Frontal cortex (tissue), 4 donors: Measurements from ENCODE around the gene MINDY3. TPM values are rescaled to one million over a fixed set of nuclear protein-coding genes. Genes with fewer than 3 reads are reported as not detected.
"Not testable (repeated sequence)": the region's sequence is repeated elsewhere in the genome, so short reads cannot be mapped to it uniquely, and the experiment has no call there.

Source experiments
- DNase-seq, 2 donors: peaks; one replicate each; pipeline ENCODE4 v3.0.0; 2012; ENCODE audit warnings: low spot score in 2 of 2
- FAIRE-seq: peaks from 2 replicates; lab custom pipeline; 2012; peaks lifted over from hg19 to GRCh38; lab: Jason Lieb, UNC
- total RNA-seq: library from RNA; depleted of rRNA; stranded (reverse); fragments of >200 nt; gene quantifications from one replicate; pipeline ENCODE4 v1.2.3, GENCODE V29; 2014
- donor health status: control.
- donor health status: control.
- donor health status: control.

MINDY3 gene
- 136 TPM for total RNA-seq

DNA sequence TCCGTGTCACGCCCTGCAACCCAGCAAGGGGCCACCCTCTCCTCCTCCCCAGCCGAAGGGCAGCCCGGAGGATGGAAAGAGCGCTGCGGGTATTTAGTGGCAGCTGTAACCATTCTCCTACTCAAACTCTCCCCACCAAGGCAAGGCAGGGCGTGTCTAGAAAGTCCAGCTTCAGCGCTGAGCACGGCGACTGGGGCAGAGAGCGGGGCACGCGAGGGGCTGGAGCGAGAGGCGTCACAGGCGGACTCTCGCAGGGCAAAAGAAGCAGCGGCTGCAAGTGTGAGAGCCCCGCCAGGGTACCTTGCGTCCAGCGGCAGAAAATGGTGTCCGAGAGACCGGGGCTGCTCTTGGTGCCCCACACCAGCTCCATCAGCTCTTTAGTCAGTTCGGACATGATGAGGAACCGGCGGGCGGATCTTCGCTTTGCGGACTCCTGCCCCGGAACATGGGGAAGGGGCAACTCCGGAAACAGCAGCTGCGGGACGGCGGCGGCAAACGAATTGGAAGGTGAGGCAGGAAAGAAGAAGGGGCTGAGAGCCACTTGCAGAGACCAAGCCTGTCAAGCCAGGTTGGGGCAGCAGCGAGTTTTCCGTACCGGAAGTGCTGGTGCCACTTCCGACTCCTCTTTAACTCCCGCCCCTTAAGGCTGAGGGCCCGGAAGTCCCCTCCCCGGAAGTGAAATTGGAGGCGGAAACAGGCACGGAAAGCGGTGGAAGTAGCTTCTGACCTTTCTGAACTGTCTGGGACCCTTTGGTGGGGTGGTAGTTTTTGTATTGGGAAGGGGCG lies at the start of gene MINDY3:
Gene MINDY3 (minus strand): TSS at position 602 of the 786 bp plus-strand sequence. CDS start 208 bp downstream, at position 394.
- DNase-seq (peak; percentile 49 to 68), FAIRE-seq (no peak)

DNA sequence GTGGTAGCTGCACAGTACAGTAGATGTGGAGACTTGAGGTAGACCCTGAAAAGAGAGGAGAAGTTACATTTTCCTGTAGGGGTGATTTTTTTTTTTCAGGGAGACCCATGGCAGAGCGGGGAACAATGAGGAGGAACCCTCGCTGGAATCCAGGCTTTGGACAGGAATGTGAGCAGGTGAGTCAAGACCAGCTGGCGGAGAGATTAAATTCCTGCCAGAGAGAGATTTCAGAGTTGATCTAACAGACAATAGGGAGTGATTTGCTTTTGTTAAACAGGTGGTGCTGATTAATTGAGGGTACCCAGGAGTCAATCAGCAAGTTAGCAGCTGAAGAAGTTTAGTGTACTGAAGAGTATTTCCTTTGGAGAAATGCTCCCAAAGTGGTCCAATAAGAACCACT lies 41.6 kb upstream of the MINDY3 start:
- no peak for FAIRE-seq
- DNase-seq, result no peak

DNA sequence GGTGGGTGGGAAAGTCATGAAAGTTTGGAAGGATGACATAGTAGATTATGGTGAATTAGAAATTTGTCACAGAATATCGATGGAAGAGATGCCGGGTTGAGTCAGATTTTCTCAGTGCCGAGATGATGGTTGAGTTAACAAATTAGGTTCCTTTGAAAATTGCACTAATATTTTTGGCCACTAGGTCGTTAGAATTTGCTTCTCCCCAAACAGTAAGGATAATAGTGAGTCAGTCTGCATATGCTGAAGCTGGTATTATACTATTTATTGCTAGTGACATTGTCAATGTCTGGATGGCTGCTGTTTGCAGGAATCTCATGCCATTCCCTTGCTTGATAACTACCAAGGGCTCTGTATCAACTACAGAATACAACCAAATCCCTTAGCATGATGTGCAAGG lies 37.7 kb upstream of the MINDY3 start:
- no peak for FAIRE-seq

DNA sequence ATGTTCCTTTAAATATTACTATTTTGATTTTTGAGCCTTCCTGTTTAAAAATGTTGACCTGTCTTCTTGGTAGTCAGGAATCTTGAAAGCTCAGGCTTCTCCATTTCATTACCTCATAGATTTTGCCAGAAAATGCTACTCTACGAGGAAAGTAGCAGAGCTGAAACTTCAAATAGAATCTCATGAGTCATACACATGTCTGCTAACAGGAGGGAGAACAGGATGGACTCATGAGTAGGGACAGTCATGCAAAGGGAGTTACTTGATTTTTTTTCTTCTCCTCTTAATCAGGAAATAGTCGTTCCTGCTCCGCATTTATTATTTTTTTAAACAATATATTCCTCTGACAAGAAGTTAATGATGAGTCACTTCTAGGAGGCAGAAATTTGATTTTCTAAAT lies 37.0 kb upstream of the MINDY3 start:
- FAIRE-seq (no peak), DNase-seq (no peak)

More for the DNA sequence above, 37.7 kb upstream of the MINDY3 start:
- DNase-seq, result no peak

DNA sequence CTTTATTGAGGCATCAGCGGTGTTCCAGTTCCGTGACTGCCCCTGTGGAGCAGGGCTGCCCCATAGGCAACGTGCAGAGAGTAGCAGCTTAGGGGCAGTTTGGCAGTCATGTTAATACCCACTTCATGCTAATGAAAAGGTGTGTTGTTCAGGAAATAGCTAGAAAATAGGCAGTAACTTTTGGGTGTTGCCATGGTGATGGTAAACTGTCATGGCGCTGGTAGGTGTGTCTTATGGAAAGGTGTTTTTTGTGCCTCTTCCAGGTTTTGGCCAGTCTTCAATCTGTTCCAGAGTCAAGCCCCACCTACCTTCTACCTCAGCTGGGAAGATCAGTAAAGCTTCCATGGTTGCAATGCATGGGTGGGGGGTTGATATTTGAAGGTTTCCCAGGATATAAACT lies 36.3 kb upstream of the MINDY3 start:
- FAIRE-seq, result no peak
- DNase-seq, result no peak

DNA sequence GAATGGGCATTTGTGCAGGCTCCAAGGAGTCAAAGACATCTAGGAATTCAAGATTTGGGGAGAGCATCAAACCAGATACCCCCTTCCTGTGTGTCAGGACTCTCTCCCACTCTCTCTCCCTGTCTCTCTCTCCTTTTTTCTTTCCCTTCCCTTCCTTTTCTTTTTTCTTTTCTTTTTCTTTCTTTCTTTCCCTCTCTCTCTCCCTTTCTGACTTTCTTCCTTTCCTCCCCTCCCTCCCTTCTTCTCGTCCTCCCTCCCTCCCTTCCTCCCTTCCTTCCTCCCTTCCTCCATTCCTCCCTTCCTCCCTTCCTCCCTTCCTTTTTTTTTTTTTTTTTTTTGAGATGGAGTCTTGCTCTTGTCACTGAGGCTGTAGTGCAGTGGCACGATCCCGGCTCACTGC lies 24.1 kb upstream of the MINDY3 start:
- DNase-seq (no peak), FAIRE-seq (no peak)

DNA sequence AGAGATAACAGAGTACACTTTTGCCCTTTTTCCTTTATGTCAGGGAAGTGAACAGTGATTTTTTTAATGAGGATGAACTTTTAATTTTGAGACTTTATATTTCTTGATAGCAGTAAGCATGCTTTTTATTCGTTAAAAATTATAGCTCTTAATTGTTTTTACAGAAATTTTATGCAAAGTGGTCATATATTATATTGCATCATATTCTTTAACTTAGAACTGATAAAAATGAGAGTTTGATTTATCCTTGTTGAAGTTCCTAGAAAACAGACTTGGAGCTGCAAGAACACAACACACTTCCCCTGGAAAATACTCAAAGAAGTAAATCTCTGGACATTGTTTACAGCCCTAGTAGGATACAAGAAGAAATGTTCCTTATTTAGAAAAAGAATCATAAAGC lies 21.2 kb upstream of the MINDY3 start:
- no peak for FAIRE-seq
- DNase-seq, result no peak

DNA sequence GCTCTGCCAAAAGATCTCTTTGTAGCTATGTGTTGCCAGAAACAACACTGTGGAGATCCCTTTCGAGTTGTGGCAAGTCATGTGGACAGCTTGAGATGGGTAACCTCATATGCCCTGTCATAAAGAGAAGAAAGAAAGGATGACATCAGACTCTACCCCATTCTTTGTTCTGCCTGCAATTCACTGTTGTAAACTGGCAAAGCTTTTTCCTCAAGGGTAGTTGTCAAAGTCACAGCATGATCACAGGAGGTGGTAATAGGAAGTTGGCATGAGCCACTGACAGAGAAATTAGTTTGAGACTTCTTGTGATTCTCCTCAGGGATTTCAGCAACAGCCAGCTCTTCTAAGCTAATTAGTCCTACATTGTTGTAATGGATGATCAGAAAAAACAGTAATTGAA lies 19.4 kb upstream of the MINDY3 start:
- FAIRE-seq (no peak), DNase-seq (no peak)

DNA sequence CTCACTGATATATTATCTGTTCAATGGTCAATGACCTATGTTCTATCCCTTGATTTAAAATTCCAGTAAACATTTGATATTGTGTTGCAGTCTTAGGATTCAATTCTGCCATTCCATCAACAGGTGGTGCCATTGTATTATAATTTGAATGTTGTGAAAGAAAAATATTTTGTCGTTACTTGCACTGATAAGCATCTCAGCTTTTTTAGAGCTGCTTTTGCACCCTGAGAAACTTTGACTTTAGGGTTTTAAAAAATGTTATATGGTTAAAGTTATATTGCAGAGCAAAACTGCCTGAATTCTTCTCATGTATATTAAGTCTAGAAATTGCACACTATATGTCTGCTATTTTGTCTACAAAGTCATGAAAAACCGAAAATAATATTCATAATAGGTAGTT lies 18.8 kb upstream of the MINDY3 start:
- peak in 1 of 2 donors; percentile 41 for DNase-seq
- peak; percentile 60 for FAIRE-seq

DNA sequence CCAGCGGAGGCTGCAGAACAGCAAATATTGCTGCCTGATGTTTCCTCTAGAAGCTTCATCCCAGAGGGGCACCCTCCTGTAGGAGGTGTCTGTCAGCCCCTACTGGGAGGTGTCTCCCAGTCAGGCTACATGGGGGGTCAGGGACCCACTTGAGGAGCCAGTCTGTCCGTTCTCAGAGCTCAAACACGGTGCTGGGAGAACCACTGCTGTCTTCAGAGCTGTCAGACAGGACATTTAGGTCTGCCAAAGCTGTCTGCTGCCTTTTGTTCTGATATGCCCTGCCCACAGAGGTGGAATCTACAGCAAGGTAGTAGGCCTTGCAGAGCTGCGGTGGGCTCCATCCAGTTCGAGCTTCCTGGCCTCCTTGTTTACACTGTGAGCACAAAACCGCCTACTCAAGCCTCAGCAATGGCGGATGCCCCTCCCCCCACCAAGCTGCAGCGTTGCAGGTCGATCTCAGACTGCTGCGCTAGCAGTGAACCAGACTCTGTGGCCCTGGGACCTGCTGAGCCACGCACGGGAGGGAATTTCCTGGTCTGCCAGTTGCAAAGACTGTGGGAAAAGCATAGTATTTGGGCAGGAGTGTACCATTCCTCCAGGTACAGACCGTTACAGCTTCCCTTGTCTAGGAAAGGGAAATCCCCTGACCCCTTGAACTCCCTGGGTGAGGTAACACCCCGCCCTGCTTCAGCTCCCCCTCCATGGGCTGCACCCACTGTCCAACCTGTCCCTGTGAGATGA lies 17.7 kb upstream of the MINDY3 start:
- FAIRE-seq (no peak), DNase-seq (no peak)

DNA sequence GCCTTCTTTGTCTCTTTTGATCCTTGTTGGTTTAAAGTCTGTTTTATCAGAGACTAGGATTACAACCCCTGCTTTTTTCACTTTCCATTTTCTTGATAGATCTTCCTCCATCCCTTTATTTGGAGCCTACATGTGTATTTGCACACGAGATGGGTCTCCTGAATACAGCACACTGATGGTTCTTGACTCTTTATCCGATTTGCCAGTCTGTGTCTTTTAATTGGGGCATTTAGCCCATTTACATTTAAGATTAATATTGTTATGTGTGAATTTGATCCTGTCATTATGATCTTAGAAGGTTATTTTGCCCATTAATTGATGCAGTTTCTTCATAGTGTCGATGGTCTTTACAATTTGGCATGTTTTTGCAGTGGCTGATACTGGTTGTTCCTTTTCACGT lies 16.0 kb upstream of the MINDY3 start:
- not testable (repeated sequence) for FAIRE-seq, DNase-seq

DNA sequence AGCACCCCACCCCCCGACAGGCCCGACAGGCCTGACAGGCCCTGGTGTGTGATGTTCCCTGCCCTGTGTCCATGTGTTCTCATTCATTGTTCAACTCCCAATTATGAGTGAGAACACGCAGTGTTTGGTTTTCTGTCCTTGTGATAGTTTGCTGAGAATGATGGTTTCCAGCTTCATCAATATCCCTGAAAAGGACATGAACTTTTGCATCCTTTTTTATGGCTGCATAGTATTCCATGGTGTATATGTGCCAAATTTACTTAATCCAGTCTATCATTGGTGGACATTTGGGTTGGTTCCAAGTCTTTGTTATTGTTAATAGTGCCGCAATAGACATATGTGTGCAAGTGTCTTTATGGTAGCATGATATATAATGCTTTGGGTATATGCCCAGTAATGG lies 12.3 kb upstream of the MINDY3 start:
- not testable (repeated sequence) for FAIRE-seq, DNase-seq

DNA sequence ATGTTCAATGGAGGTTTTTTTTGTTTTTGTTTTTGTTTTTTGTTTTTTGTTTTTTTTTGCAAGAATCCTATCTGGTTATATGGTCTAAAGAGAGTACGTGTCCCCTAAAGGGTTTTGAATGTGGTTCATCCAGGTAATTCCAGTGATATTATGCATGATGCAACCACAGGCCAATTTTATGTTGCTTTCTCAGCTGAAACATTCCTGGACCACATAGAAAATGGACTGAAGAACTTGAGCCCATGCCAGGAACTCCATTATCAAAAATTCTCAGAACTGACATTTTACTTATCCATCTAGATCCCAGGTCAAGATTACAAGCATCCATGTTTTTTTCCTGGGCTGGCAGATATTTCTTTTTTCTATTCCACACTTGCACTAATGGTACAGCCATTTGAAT lies 11.5 kb upstream of the MINDY3 start:
- FAIRE-seq, result no peak

DNA sequence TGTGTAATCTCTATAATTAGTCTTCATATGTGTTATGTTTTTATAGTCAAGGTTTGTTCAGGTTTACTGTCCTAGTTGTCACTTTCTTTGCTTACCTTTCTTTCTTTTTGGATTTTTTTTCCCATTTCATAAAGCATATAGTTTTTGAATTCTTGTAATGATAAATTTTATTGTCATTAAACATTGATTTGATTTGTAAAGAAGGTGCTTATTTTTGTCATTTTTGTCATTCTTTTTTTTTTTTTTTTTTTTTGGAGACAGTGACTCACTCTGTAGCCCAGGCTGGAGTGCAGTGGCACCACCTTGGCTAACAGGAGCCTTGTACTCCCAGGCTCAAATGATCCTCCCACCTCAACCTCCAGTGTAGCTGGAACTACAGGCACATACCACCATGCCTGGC lies 9.6 kb upstream of the MINDY3 start:
- DNase-seq (no peak), FAIRE-seq (no peak)

More for the DNA sequence above, 11.5 kb upstream of the MINDY3 start:
- no peak for DNase-seq

DNA sequence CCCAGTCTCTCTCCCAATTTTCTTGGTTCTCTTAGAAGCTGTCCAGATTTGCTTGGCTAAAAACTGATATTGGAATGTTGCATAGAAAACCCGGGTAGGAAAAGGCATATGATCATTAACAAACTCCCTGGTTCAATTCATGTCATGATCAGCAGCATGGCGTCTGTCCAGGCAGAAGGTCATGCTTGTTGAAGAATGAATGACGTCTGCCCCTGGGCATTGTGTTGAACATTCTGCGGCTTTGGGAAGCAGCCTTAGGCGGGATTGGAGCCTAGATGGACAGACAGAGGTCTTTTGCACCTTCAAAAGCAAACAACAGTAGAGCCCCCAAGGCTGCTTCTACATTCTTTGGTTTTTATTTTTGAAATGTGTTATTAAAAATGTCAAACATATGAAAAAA lies 7.7 kb upstream of the MINDY3 start:
- FAIRE-seq (no peak), DNase-seq (no peak)

DNA sequence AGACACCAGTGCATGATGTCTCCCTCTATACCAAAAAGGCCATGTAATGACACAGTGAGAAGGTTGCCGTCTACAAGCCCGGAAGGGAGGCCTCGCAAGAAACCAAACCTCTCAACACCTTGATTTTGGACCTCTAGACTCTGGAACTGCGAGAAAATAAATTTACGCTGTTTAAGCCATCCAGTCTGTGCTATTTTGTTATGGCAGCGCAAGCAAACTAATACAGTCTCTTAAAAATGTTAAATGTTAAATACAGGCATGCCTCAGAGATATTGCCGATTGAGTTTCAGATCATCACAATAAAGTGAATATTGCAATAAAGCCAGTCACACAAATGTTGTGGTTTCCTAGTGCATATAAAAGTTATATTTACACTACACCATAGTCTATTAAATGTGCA lies 5.0 kb upstream of the MINDY3 start:
- FAIRE-seq, result no peak

DNA sequence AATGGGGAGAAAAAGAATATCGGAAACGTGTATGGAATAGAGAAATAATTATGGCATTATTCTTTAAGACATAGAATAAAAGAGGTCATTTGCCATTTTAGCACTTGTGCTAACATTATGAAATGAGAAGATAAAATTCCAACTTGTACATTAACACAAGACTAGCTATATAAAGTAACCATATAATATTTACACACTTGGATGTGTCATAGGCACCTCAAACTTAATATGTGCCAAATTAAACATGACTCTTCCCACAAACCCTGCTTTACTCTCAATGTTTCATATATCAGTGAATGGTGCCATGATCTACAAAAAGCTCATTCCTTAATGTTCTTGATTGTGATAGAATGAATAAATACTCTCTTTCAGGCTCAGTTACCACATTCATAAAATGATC lies 4.1 kb upstream of the MINDY3 start:
- DNase-seq, result no peak
- no peak for FAIRE-seq

More for the DNA sequence above, 5.0 kb upstream of the MINDY3 start:
- DNase-seq, result no peak

DNA sequence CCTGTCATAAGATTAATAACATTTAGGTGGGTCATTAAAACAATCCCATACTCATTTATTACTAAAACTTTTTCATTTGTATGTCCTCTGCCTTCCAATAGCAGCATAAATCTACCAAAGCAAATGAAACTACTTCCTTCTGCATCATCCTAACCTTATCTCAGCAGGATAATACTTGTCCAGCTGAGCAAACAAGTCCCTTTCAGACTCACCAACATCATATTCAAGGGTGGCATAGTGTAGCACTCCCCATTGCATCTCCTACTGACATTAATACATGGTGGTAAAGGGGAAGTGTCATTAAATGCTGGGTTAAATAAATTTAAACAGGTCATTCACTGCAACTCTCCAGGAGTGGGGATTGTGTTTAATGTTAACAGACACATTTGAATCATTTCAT lies 3.4 kb upstream of the MINDY3 start:
- FAIRE-seq (no peak), DNase-seq (no peak)

DNA sequence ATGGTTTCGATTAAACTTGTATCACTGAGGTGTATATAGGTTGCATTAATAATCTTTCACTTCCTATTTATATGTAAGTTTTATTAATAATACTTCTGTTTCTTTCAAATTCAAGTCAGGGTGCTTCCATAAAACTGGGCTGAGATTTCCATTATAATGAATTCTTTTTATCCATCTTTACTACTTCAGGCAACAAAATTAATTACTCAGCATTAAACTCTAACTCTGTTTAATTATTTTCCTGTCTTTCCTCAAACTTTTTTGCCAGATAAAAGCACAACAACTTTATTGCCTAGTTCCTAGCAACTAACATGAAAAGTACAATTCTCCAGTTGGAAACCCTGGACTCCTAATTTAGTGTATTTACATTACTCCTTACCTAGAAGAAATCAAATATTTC lies 3.0 kb upstream of the MINDY3 start:
- DNase-seq, result no peak
- no peak for FAIRE-seq

DNA sequence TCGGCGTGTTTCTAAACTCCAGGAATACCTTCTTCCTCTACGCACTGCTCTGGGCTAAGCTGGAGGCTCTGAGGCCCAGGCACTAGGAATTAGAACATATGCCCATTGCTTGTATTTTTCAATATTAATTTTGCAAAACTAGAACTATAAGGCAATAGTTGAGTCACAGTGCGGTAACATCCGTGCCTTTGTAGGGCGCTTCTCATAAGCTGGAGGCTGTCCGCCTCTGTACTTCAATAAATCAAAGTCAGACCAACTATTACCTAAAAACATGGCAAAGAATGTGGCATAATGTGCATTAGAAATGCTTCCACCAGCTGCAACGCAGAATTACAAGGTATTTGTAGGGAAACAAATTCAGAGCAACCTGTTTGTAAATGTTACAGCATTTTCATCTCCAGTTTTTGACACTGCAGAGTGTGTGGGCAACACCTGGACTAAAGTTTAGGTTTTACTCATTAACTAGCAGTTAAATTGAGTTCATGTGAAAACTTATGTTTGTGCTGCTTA lies 440 bp upstream of the MINDY3 start:
- FAIRE-seq (no peak), DNase-seq (no peak)

DNA sequence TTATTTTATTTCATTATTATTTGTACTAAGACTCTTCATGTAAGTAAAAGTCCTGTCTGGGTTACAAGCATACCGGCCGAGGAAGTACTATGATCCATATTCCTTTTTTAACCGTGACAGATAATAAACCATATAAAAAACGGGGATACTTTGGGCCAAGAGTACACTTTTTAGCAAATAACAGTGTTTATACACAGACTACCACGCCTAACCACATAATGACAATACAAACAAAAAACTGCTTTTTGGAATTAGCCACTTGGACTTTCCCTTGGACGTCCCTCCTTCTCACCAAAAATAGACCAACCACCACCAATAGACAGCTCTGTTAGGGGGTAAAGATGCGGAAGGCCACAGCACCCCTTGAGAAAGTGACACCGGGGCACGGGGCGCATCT lies 800 bp downstream of the MINDY3 start:
- peak in 1 of 2 donors; percentile 9 for DNase-seq
- FAIRE-seq, result no peak
